NB4 (cell line): ENCODE data around the gene RBM17.

Experiments used
- MYC ChIP-seq: IDR thresholded peaks from 2 replicates; pipeline ENCODE4 v1.6.1; 2011; ENCODE audit warnings: low read depth, low read length
- POLR2A ChIP-seq: IDR thresholded peaks from 2 replicates; pipeline ENCODE4 v1.6.1; 2011; ENCODE audit warnings: mild to moderate bottlenecking; ENCODE audit not compliant: insufficient read length; ENCODE audit errors: extremely low read depth
- TF ChIP-seq, protein P1 (sequence below): IDR thresholded peaks from one replicate; pipeline ENCODE4 v1.5.1; 2012; ENCODE audit warnings: low read depth, low read length

DNA sequence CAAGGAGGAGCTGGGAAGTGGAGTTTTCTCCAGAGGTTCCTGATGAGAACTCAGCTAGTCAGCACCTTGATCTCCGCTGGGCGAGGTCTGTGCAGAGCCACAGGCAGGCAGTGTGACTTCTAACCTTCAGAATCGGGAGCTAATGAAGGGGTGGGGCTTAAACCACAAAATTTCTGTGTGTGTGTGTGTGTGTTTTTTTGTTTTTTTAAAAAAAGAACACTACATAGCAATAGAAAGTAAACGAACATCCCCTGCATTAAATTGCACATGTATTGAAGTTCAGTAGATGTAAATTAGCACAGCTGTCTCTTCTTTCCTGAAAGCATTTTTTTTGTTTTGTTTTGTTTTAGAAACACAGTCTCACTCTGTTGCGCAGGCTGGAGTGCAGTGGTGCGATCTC, 46.2 kb downstream of the RBM17 start:
- TF ChIP-seq, protein P1, sequence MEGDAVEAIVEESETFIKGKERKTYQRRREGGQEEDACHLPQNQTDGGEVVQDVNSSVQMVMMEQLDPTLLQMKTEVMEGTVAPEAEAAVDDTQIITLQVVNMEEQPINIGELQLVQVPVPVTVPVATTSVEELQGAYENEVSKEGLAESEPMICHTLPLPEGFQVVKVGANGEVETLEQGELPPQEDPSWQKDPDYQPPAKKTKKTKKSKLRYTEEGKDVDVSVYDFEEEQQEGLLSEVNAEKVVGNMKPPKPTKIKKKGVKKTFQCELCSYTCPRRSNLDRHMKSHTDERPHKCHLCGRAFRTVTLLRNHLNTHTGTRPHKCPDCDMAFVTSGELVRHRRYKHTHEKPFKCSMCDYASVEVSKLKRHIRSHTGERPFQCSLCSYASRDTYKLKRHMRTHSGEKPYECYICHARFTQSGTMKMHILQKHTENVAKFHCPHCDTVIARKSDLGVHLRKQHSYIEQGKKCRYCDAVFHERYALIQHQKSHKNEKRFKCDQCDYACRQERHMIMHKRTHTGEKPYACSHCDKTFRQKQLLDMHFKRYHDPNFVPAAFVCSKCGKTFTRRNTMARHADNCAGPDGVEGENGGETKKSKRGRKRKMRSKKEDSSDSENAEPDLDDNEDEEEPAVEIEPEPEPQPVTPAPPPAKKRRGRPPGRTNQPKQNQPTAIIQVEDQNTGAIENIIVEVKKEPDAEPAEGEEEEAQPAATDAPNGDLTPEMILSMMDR = no peak
- TF ChIP-seq POLR2A = no peak
- TF ChIP-seq MYC = no peak
